Ishikawa (cell line): Measurements from ENCODE around the gene SKIDA1.

ENCODE experiments used
- CEBPB ChIP-seq: IDR thresholded peaks from 2 replicates; pipeline ENCODE4 v1.6.1; 2012
- CREB1 ChIP-seq: IDR thresholded peaks from 2 replicates; pipeline ENCODE4 v1.6.1; 2012; ENCODE audit warnings: low read depth
- EGR1 ChIP-seq: IDR thresholded peaks from 2 replicates; pipeline ENCODE4 v1.6.1; 2012
- EP300 ChIP-seq: IDR thresholded peaks from 2 replicates; pipeline ENCODE4 v1.6.1; 2012; ENCODE audit warnings: borderline replicate concordance
- FOXM1 ChIP-seq: IDR thresholded peaks from 2 replicates; pipeline ENCODE4 v1.6.1; 2012; ENCODE audit warnings: low read depth, borderline replicate concordance
- MAX ChIP-seq: IDR thresholded peaks from 2 replicates; pipeline ENCODE4 v1.6.1; 2012
- NFIC ChIP-seq: IDR thresholded peaks from 2 replicates; pipeline ENCODE4 v1.6.1; 2012
- RAD21 ChIP-seq: IDR thresholded peaks from 2 replicates; pipeline ENCODE4 v1.6.1; 2012; ENCODE audit warnings: low read depth
- TAF1 ChIP-seq: IDR thresholded peaks from 2 replicates; pipeline ENCODE4 v1.6.1; 2012; ENCODE audit warnings: low read depth, mild to moderate bottlenecking
- TCF12 ChIP-seq: IDR thresholded peaks from 2 replicates; pipeline ENCODE4 v1.6.1; 2012; ENCODE audit warnings: low read depth
- TEAD4 ChIP-seq: IDR thresholded peaks from 2 replicates; pipeline ENCODE4 v1.6.1; 2012
- USF1 ChIP-seq: IDR thresholded peaks from 2 replicates; pipeline ENCODE4 v1.6.1; 2012
- YY1 ChIP-seq: IDR thresholded peaks from 2 replicates; pipeline ENCODE4 v1.6.1; 2012; ENCODE audit warnings: low read depth
- ZBTB7A ChIP-seq: IDR thresholded peaks from 2 replicates; pipeline ENCODE4 v1.6.1; 2012; ENCODE audit warnings: low read depth
- TF ChIP-seq, protein P1 (sequence below): IDR thresholded peaks from 2 replicates; pipeline ENCODE4 v1.6.1; 2012; ENCODE audit warnings: low read depth, mild to moderate bottlenecking

SKIDA1 gene

DNA sequence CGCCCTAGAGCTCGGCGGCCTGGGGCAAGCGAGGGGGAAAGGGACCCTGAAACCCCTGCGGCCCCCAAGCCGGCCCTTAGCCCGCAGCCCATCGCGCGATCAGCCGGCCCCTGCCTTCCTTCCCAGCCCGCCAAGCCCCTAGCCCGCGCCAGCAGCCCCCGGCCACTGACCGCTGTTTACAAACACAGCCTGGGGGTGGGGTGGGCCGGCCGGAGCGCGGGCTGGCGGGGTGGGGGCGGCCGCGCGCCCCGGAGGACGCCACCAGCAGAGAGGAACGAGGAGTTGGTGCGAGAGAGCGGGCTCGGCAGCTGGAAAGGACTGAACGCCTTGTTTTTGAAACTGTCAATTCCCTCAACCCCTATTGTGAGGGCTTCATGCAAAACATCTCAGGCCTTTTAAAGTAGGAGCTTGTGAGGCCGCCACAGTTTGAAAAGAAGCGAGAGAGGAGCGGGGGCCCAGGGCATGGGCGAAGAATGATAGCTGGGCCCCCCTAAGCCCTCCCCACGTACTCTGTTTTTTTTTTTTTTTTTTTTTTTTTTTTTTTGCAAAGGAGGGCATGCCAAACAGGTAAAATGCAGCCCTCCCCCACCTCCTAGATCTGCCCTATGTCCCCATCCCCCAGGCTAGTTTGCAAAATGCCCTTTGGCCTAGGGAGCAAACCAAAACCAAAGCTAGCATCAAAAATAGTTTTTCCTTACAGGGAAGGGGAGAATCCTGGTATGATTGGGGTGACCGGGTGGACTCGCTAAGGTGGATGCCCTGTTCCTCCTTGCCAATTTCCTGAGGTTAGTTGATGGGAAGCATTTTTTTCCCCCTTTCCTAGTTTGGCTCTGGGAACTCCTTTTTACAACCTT is 15.0 kb downstream of the SKIDA1 start:
- TF ChIP-seq RAD21 = no peak
- no peak for TF ChIP-seq TCF12

DNA sequence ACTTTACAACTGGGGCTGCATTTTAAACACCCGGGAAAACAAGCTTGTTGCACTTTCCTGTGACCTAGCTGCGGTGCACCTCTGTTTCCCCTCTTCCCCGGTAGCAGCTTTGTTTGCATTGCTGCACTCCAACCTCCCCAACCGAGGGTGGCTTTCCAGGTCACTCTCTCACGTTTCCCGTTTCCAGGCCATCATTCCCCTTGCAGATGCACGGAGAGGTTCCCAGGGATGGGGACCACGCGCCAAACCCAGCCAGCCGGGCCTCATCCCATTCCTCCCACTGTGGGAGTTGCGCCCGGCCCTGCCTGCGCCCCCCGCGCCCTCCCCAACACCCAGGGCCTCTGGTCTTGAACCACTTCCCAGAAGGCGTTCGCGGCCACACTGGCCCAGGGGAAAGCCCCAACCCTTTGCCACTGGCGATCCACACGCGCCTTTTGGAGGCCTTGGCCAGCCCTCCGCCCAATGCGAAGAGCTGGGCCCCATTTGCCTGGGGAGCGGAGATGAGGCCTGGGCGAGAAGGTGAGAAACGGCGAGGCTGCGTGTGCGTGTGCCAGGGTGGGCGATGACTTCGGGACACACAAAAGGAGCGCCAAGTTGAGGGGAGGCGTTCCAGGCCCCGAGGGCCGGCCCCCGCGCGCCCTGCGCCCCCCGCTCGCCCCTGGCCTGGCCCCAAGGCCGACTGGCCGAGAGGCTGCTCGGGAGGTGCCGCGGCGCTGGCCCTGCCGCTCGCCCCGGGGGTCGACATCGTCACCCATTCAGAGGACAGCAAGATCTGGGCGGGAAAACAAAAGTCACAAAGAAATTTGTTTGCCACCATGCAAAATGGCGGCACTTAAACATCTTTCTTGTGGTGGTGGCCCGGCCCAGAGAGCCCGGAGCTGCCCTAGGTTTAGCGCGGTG is 15.9 kb downstream of the SKIDA1 start:
- TF ChIP-seq, protein P1, sequence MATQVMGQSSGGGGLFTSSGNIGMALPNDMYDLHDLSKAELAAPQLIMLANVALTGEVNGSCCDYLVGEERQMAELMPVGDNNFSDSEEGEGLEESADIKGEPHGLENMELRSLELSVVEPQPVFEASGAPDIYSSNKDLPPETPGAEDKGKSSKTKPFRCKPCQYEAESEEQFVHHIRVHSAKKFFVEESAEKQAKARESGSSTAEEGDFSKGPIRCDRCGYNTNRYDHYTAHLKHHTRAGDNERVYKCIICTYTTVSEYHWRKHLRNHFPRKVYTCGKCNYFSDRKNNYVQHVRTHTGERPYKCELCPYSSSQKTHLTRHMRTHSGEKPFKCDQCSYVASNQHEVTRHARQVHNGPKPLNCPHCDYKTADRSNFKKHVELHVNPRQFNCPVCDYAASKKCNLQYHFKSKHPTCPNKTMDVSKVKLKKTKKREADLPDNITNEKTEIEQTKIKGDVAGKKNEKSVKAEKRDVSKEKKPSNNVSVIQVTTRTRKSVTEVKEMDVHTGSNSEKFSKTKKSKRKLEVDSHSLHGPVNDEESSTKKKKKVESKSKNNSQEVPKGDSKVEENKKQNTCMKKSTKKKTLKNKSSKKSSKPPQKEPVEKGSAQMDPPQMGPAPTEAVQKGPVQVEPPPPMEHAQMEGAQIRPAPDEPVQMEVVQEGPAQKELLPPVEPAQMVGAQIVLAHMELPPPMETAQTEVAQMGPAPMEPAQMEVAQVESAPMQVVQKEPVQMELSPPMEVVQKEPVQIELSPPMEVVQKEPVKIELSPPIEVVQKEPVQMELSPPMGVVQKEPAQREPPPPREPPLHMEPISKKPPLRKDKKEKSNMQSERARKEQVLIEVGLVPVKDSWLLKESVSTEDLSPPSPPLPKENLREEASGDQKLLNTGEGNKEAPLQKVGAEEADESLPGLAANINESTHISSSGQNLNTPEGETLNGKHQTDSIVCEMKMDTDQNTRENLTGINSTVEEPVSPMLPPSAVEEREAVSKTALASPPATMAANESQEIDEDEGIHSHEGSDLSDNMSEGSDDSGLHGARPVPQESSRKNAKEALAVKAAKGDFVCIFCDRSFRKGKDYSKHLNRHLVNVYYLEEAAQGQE = no peak
- TF ChIP-seq NFIC (no peak), TEAD4 (no peak), CREB1 (no peak), ZBTB7A (no peak), FOXM1 (no peak), YY1 (no peak), EP300 (no peak), RAD21 (no peak)

DNA sequence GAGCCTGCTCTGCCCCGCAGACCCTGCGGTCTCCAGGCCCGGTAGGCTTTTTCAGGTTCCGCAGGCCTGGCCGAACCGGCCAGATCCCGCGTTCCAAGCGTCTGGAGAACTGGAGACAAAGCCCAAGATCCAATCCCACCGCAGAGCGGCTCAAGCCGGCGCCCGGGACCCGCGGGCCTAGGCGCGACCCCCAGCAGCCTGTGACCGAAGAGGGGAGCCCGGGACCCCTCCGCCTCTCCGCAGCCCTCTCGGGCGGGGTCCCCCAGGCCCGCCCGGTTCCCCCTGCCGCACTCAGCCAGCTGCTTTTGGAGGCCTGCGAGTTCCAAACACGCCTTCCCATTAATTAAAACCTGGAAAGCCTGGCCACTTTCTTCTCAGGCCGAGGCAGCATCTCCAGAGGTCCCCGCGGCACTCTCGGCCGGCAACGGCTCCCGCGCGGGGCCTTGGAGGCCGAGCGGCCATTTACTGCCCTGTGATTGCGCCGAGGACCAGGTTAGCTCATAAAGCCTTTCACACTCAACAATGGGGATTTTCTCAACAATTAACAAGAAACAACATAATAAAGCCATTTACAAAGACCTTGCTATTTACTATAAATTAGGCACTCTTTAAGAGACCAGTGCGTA is 16.7 kb downstream of the SKIDA1 start:
- TF ChIP-seq USF1 (no peak), TAF1 (no peak), YY1 (no peak), EGR1 (no peak), NFIC (no peak), MAX (no peak), TCF12 (no peak), ZBTB7A (no peak), TEAD4 (no peak), CEBPB (no peak), FOXM1 (no peak), RAD21 (no peak), CREB1 (no peak), EP300 (no peak)
- TF ChIP-seq, protein P1 = no peak

DNA sequence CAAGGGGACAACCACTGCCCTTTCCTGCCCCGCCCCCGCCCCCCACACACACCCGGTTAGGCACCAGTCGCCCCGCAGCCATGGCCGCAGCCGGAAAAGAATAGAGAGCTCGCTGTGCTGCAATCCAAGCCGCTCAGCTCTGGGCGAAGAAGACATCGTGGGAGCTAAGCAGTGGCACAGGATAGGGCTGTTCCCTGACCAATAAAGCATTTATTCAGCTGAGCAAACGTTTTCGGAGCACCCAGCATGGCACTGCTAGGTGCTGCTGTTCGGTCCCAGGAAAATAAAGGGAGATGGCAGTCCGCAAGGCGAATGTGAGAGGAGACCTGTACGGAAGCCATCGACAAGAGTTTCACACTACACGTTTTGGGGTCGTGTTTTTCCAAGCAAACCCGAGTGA is 18.3 kb downstream of the SKIDA1 start:
- TF ChIP-seq FOXM1 (no peak), TAF1 (no peak), EP300 (no peak), YY1 (no peak), EGR1 (no peak), CREB1 (no peak)

DNA sequence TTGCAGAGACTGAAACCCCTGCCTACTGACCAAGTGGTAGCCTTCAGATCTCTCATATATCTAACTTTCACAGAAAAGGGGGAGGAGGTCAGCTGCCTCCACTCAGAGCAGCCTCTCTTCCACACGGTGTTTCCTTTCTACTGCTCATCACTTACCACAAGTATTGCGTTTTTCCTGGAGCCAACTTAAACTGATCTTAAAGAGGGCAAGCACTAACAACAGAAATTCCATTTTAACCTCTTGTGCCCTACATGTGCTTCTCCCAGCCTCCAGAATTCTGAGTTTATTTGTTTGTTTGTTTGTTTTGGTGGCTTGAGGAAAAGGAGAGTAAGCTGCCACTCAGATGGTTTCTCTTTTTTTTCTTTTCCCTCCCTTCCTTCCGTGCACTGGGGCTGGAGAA is 19.1 kb downstream of the SKIDA1 start:
- TF ChIP-seq YY1 = no peak
- no peak for TF ChIP-seq TAF1
- TF ChIP-seq TEAD4 = no peak

GRCh38 chr10:21505711-21506278 is 19.7 kb downstream of the SKIDA1 start:
- TF ChIP-seq MAX (no peak), RAD21 (no peak), CREB1 (no peak), NFIC (no peak), TCF12 (no peak), FOXM1 (no peak), TEAD4 (no peak), YY1 (no peak), CEBPB (no peak), EGR1 (no peak), ZBTB7A (no peak), TAF1 (no peak), USF1 (no peak), EP300 (no peak)
- TF ChIP-seq, protein P1 = no peak
